ENCODE measurements around the gene SFRP5.

DNA sequence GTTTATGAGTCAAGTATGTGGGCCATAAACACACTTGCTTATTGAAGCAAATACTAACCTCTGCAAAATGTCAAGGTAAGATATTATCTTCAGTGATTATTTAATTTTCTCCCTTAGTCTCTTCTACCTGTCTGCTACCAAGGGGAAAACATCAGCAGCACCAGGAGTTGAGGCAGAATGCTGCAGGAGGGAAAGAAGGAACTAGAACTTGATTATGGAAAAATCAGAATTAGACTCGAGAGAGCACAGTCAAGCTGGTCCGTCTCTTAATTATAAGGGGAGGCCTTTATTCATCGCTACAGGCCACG, 39.8 kb downstream of the SFRP5 start:
- TF ChIP-seq, protein P1, sequence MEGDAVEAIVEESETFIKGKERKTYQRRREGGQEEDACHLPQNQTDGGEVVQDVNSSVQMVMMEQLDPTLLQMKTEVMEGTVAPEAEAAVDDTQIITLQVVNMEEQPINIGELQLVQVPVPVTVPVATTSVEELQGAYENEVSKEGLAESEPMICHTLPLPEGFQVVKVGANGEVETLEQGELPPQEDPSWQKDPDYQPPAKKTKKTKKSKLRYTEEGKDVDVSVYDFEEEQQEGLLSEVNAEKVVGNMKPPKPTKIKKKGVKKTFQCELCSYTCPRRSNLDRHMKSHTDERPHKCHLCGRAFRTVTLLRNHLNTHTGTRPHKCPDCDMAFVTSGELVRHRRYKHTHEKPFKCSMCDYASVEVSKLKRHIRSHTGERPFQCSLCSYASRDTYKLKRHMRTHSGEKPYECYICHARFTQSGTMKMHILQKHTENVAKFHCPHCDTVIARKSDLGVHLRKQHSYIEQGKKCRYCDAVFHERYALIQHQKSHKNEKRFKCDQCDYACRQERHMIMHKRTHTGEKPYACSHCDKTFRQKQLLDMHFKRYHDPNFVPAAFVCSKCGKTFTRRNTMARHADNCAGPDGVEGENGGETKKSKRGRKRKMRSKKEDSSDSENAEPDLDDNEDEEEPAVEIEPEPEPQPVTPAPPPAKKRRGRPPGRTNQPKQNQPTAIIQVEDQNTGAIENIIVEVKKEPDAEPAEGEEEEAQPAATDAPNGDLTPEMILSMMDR (IDR thresholded peaks at IDR 0.05) = no peak
- TF ChIP-seq POLR2A (IDR thresholded peaks at IDR 0.05) (no peak), EP300 (IDR thresholded peaks at IDR 0.05) (no peak)

Data from ovary (tissue), 3 donors.